ENCODE results near the gene CADM1.

DNA sequence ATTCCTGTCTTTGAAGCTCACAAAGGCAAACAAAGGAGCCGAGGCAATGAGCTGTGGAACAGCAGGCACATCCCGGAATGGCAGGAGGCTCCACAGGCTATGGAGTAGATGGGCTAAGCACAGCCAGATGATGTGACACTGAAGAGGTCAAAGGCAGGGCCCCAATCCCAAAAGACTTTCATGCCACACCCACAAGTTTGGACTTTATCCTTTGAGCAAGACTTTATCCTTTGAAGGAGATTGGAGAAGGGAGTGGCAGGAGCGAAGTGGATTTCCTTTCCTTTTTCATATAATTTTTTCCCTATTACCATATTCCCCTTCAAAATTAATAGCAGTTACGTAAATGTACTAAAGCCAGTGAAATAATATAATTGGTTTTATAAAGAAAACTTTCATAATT, 379.4 kb downstream of the CADM1 start:
- no peak for TF ChIP-seq POLR2A (IDR thresholded peaks at IDR 0.05)
- no peak for TF ChIP-seq CTCF (IDR thresholded peaks at IDR 0.05)
- no peak for TF ChIP-seq EP300 (IDR thresholded peaks at IDR 0.05)
- no peak for TF ChIP-seq POLR2AphosphoS5 (IDR thresholded peaks at IDR 0.05)

Data from stomach (tissue), 4 donors.